HepG2 (cell line): ENCODE results near the gene TADA2A. TPM values are rescaled to one million over a fixed set of nuclear protein-coding genes. Genes with fewer than 3 reads are reported as not detected.

Source experiments
- CEBPB ChIP-seq: IDR thresholded peaks from 2 replicates; pipeline ENCODE4 v1.6.1; 2011; ENCODE audit warnings: low read depth, low read length, improper control_type of control experiment, borderline replicate concordance
- DMTF1 ChIP-seq: sonication (generic); formaldehyde crosslinking; IDR thresholded peaks from 2 replicates; pipeline ENCODE4 v1.4.0; 2020; ENCODE audit warnings: mild to moderate bottlenecking, missing genetic modification reagents
- ETV5 ChIP-seq: IDR thresholded peaks from 2 replicates; pipeline ENCODE4 v1.6.1; 2018; ENCODE audit warnings: missing biosample characterization, missing genetic modification reagents, inconsistent platforms, borderline replicate concordance
- HNF4G ChIP-seq, 2 experiments: sonication (generic) in 1 of 2; formaldehyde crosslinking in 1 of 2; IDR thresholded peaks; 2 replicates each; pipeline versions ENCODE4 v1.4.0 to v1.6.1; 2011 to 2020; ENCODE audit warnings: borderline replicate concordance in 2 of 2, low read depth in 2 of 2, mild to moderate bottlenecking in 2 of 2, low read length in 1 of 2, missing genetic modification reagents in 1 of 2, moderate library complexity in 1 of 2
- JUND ChIP-seq: sonication (generic); formaldehyde crosslinking; IDR thresholded peaks from 2 replicates; pipeline ENCODE4 v1.8.0; 2022; ENCODE audit warnings: mild to moderate bottlenecking, missing genetic modification reagents
- MEIS1 ChIP-seq: sonication (generic); formaldehyde crosslinking; IDR thresholded peaks from 2 replicates; pipeline ENCODE4 v1.9.0; 2021; ENCODE audit warnings: mild to moderate bottlenecking, missing genetic modification reagents, moderate library complexity, borderline replicate concordance
- PHF5A ChIP-seq: IDR thresholded peaks from one replicate; pipeline ENCODE4 v1.6.1; 2018; ENCODE audit warnings: low read depth, missing genetic modification reagents; ENCODE audit not compliant: unreplicated experiment
- TFDP2 ChIP-seq: sonication (generic); formaldehyde crosslinking; IDR thresholded peaks from 2 replicates; pipeline ENCODE4 v1.4.0; 2020; ENCODE audit warnings: missing genetic modification reagents
- U2AF1 ChIP-seq: fragments of 200-400 bp; formaldehyde crosslinking; optimal IDR thresholded peaks from 2 replicates; pipeline ENCODE3; 2017; ENCODE audit warnings: mild to moderate bottlenecking, low read depth, low read length
- ZBTB42 ChIP-seq: sonication (generic); formaldehyde crosslinking; IDR thresholded peaks from 2 replicates; pipeline ENCODE4 v1.5.0; 2020; ENCODE audit warnings: mild to moderate bottlenecking, missing genetic modification reagents
- ZNF331 ChIP-seq: sonication (generic); formaldehyde crosslinking; IDR thresholded peaks from 2 replicates; pipeline ENCODE4 v1.4.0; 2020; ENCODE audit warnings: missing genetic modification reagents
- ZNF496 ChIP-seq: sonication (generic); formaldehyde crosslinking; IDR thresholded peaks from 2 replicates; pipeline ENCODE4 v1.8.1; 2023; ENCODE audit warnings: mild to moderate bottlenecking, moderate library complexity, missing genetic modification reagents; ENCODE audit not compliant: insufficient replicate concordance
- ZNF557 ChIP-seq: sonication (generic); formaldehyde crosslinking; IDR thresholded peaks from 2 replicates; pipeline ENCODE4 v1.4.0; 2020; ENCODE audit warnings: missing genetic modification reagents
- ZNF572 ChIP-seq: sonication (generic); formaldehyde crosslinking; IDR thresholded peaks from 2 replicates; pipeline ENCODE4 v1.5.1; 2020; ENCODE audit warnings: mild to moderate bottlenecking, missing genetic modification reagents
- ZNF609 ChIP-seq: sonication (generic); formaldehyde crosslinking; IDR thresholded peaks from 2 replicates; pipeline ENCODE4 v1.4.0; 2020; ENCODE audit warnings: mild to moderate bottlenecking, missing genetic modification reagents, borderline replicate concordance
- ZNF775 ChIP-seq: sonication (generic); formaldehyde crosslinking; IDR thresholded peaks from 2 replicates; pipeline ENCODE4 v1.4.0; 2020; ENCODE audit warnings: missing genetic modification reagents, mild to moderate bottlenecking, moderate library complexity, borderline replicate concordance
- polyA plus RNA-seq, 8 experiments: library from polyadenylated mRNA; depleted of rRNA in 3 of 8; stranded (reverse) in 7 of 8; unstranded in 1 of 8; fragments of >200 nt; fragmentation: Illumina TruSeq in 4 of 8; extraction: Trizol in 4 of 8; gene quantifications; 2 replicates each; pipeline versions ENCODE4 v1.2.1 to v1.2.3, GENCODE V29; 2011 to 2016; ENCODE audit warnings: low read depth in 4 of 8, missing spikeins in 1 of 8, mixed read lengths in 1 of 8; ENCODE audit not compliant: insufficient read depth in 1 of 8
- total RNA-seq, 5 experiments: library from RNA; depleted of rRNA; stranded (reverse); fragments of >200 nt; fragmentation: Illumina TruSeq; extraction: Trizol; gene quantifications; 2 replicates each; pipeline ENCODE4 v1.2.3, GENCODE V29; 2016; ENCODE audit warnings: low read depth in 1 of 5
- TF ChIP-seq, protein P1 (sequence below): sonication (generic); formaldehyde crosslinking; IDR thresholded peaks from 2 replicates; pipeline ENCODE4 v1.5.0; 2020; ENCODE audit warnings: mild to moderate bottlenecking, missing genetic modification reagents

Gene TADA2A
- total and polyA plus RNA-seq, 2 of the 13 experiments (the other 11 are each of a cell fraction or from before 2014, with no cell fraction given): 8.0 to 14.0 TPM

DNA sequence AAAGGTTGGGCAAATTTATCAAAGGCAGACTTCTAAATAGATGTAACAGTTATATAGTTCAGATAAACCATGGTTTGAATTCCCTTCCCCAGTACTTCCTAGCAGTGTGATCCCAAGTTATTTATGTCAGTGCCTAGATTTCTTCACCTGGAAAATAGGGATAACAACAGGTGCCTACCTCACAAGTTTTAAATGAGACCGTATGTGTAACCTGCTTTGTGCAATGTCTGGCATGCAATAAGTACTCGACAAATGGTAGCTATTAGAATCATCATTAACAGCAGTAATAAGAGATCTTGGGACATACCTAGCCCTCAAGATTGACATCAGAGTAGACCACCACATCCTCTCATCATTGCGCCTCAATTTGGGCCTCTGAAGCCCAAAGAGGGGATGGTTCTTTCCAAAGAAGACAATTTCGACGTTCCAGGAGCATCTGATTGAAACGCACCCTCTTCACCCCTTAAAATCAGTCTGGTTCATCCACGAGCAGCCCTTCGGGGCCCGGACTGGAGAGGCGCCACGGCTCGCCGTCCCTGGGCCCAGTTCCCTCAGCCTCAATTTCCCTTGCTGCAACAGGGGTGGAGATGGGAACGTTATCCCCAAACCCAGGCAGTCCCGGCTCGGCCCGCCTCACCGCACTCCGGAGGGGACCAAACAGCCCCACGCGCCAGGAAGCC is 591 bp upstream of the TADA2A start (continued):
- TF ChIP-seq U2AF1 (no peak), ZNF572 (CRISPR knock-in tag) (no peak), ZBTB42 (no peak), ZNF557 (CRISPR knock-in tag) (no peak), ZNF609 (CRISPR knock-in tag) (0 out of 2 replicates have a peak, but pooled peaks have one; percentile 15), TFDP2 (CRISPR knock-in tag) (peak; percentile 29; the same call in 1 of the 2 replicates), DMTF1 (CRISPR knock-in tag) (no peak), ZNF331 (CRISPR knock-in tag) (no peak), PHF5A (CRISPR knock-in tag) (no peak), JUND (CRISPR knock-in tag) (no peak), ETV5 (CRISPR knock-in tag) (no peak), ZNF496 (CRISPR knock-in tag) (no peak), HNF4G (IDR thresholded peaks at IDR 0.05; ENCODE audit: borderline replicate concordance, low read depth, low read length) (no peak), HNF4G (CRISPR knock-in tag; IDR thresholded peaks at IDR 0.05; ENCODE audit: borderline replicate concordance, low read depth) (no peak; the same call in 1 of the 2 replicates), MEIS1 (CRISPR knock-in tag) (no peak), ZNF775 (CRISPR knock-in tag) (no peak), CEBPB (no peak)
- TF ChIP-seq, protein P1, sequence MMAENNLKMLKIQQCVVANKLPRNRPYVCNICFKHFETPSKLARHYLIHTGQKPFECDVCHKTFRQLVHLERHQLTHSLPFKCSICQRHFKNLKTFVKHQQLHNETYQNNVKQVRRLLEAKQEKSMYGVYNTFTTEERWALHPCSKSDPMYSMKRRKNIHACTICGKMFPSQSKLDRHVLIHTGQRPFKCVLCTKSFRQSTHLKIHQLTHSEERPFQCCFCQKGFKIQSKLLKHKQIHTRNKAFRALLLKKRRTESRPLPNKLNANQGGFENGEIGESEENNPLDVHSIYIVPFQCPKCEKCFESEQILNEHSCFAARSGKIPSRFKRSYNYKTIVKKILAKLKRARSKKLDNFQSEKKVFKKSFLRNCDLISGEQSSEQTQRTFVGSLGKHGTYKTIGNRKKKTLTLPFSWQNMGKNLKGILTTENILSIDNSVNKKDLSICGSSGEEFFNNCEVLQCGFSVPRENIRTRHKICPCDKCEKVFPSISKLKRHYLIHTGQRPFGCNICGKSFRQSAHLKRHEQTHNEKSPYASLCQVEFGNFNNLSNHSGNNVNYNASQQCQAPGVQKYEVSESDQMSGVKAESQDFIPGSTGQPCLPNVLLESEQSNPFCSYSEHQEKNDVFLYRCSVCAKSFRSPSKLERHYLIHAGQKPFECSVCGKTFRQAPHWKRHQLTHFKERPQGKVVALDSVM (CRISPR knock-in tag): 0 out of 2 replicates have a peak, but pooled peaks have one; percentile 15
